GM12865 (cell line): Measurements from ENCODE around the gene AASDHPPT.
A peak's percentile ranks its signal among the peaks of the same experiment; 100 is the strongest.

Source experiments
- DNase-seq: peaks from one replicate; pipeline ENCODE4 v3.0.0; 2010; ENCODE audit warnings: low read depth
- H3K4me3 ChIP-seq: 2 replicates; pipeline ENCODE4 v1.5.1; 2011; ENCODE audit warnings: mild to moderate bottlenecking, low read depth, low read length, control low read depth
- CTCF ChIP-seq: IDR thresholded peaks from 2 replicates; pipeline ENCODE4 v1.5.1; 2011; ENCODE audit warnings: low read length, control low read depth, low read depth, inconsistent platforms; ENCODE audit not compliant: insufficient read depth; ENCODE audit errors: missing control alignments

AASDHPPT gene

GRCh38 chr11:106077609-106078455 lies at the start of gene AASDHPPT:
AASDHPPT (plus strand) TSS chr11:106077662; CDS start chr11:106077711, 49 bp downstream.
- DNase-seq = peak; percentile 12
- no peak for TF ChIP-seq CTCF
- H3K4me3 ChIP-seq = peak within 1 kb of the TSS; percentile 73

GRCh38 chr11:106030609-106031008 lies 46.9 kb upstream of the AASDHPPT start:
- H3K4me3 ChIP-seq = no peak overlapping the region
- TF ChIP-seq CTCF = no peak

GRCh38 chr11:106031202-106031810 lies 46.2 kb upstream of the AASDHPPT start:
- DNase-seq = no peak
- H3K4me3 ChIP-seq = no peak overlapping the region
- no peak for TF ChIP-seq CTCF

More at GRCh38 chr11:106030609-106031008, 46.9 kb upstream of the AASDHPPT start:
- DNase-seq = no peak

GRCh38 chr11:106031936-106032335 lies 45.5 kb upstream of the AASDHPPT start:
- H3K4me3 ChIP-seq = no peak overlapping the region
- no peak for DNase-seq
- no peak for TF ChIP-seq CTCF

- no peak for TF ChIP-seq CTCF
- no peak overlapping the region for H3K4me3 ChIP-seq
Measured at GRCh38 chr11:106032861-106033260, 44.6 kb upstream of the AASDHPPT start.

GRCh38 chr11:106043540-106043939 lies 33.9 kb upstream of the AASDHPPT start:
- no peak for DNase-seq
- no peak for TF ChIP-seq CTCF
- H3K4me3 ChIP-seq = no peak overlapping the region

More at GRCh38 chr11:106032861-106033260, 44.6 kb upstream of the AASDHPPT start:
- no peak for DNase-seq
